ENCODE measurements around the gene TNFRSF14. TPM values are rescaled to one million over a fixed set of nuclear protein-coding genes. Genes with fewer than 3 reads are reported as not detected.

TNFRSF14 gene
- total and polyA plus RNA-seq, 2 of the 13 experiments (the other 11 are each of a cell fraction or from before 2014, with no cell fraction given): 11.9 to 49.9 TPM

GRCh38 chr1:2571348-2571747 lies 15.2 kb downstream of the TNFRSF14 start (continued):
- no peak for TF ChIP-seq CTCF (CRISPR knock-in tag; IDR thresholded peaks at IDR 0.05)
- TF ChIP-seq FOXA1 (IDR thresholded peaks at IDR 0.05): no peak
- TF ChIP-seq FOXA1 (CRISPR knock-in tag; IDR thresholded peaks at IDR 0.05): no peak
- no peak for TF ChIP-seq HOXD1 (CRISPR knock-in tag; IDR thresholded peaks at IDR 0.05)
- TF ChIP-seq PLRG1 (conservative IDR thresholded peaks at IDR 0.05): no peak
- no peak for TF ChIP-seq HBP1 (CRISPR knock-in tag; IDR thresholded peaks at IDR 0.05; ENCODE audit: low read depth)
- no peak for TF ChIP-seq ZNF572 (CRISPR knock-in tag; IDR thresholded peaks at IDR 0.05)
- no peak for TF ChIP-seq ATF6 (CRISPR knock-in tag; conservative IDR thresholded peaks at IDR 0.05)
- TF ChIP-seq ZSCAN30 (CRISPR knock-in tag; IDR thresholded peaks at IDR 0.05): no peak
- TF ChIP-seq KDM1A (CRISPR knock-in tag; IDR thresholded peaks at IDR 0.05): 0 out of 2 replicates have a peak, but pooled peaks have one; percentile 41
- TF ChIP-seq AHR (CRISPR knock-in tag; IDR thresholded peaks at IDR 0.05): no peak
- no peak for TF ChIP-seq ZBTB14 (CRISPR knock-in tag; IDR thresholded peaks at IDR 0.05)
- TF ChIP-seq CBX1 (IDR thresholded peaks at IDR 0.05; ENCODE audit: low read depth): no peak
- TF ChIP-seq KDM3A (CRISPR knock-in tag; IDR thresholded peaks at IDR 0.05; ENCODE audit: low read depth): no peak
- TF ChIP-seq ZNF142 (CRISPR knock-in tag; IDR thresholded peaks at IDR 0.05): no peak
- no peak for TF ChIP-seq CBX5 (CRISPR knock-in tag; IDR thresholded peaks at IDR 0.05; ENCODE audit: borderline replicate concordance)
- no peak for TF ChIP-seq GPBP1L1 (CRISPR knock-in tag; IDR thresholded peaks at IDR 0.05)
- no peak for TF ChIP-seq ZNF788 (CRISPR knock-in tag; IDR thresholded peaks at IDR 0.05; ENCODE audit: borderline replicate concordance)

Measured in HepG2 (cell line).